Activated CD4-positive, alpha-beta memory T cell treated with anti-CD3 and anti-CD28 coated beads for 36 hours (primary cell): Measurements from ENCODE around the gene CNIH3. TPM values are rescaled to one million over a fixed set of nuclear protein-coding genes. Genes with fewer than 3 reads are reported as not detected.

ENCODE experiments used
- CTCF ChIA-PET: fragments of 350-600 bp; sonication (Branson Sonifier 250); formaldehyde crosslinking; loops from one replicate; lab custom pipeline; 2021; ENCODE audit warnings: antibody characterized with exemption, inconsistent platforms; lab: Charles Lee
- POLR2A ChIA-PET: fragments of 350-600 bp; sonication (Branson Sonifier 250); formaldehyde crosslinking; loops from one replicate; lab custom pipeline; 2021; ENCODE audit warnings: antibody characterized with exemption; lab: Charles Lee
- DNase-seq: peaks from one replicate; pipeline ENCODE4 v3.0.0-alpha.2; 2020
- H3K27ac Mint-ChIP-seq: one replicate; pipeline ENCODE4 v1.8.0; 2021; ENCODE audit warnings: mixed read lengths
- H3K27me3 Mint-ChIP-seq: one replicate; pipeline ENCODE4 v1.8.0; 2021; ENCODE audit warnings: mixed read lengths
- H3K36me3 Mint-ChIP-seq: one replicate; pipeline ENCODE4 v1.8.0; 2021; ENCODE audit warnings: mixed read lengths
- H3K4me1 Mint-ChIP-seq: one replicate; pipeline ENCODE4 v1.8.0; 2021; ENCODE audit warnings: low read depth, mixed read lengths
- H3K4me3 Mint-ChIP-seq: one replicate; pipeline ENCODE4 v1.8.0; 2021; ENCODE audit warnings: mild to moderate bottlenecking, mixed read lengths
- H3K9me3 Mint-ChIP-seq: one replicate; pipeline ENCODE4 v1.8.0; 2021; ENCODE audit warnings: mixed read lengths
- intact Hi-C: fragments of 100-400 bp; cut with micrococcal nuclease; formaldehyde crosslinking; loops from one replicate; pipeline ENCODE4 v1.15.1; 2023
- total RNA-seq, 2 experiments: library from RNA; stranded (reverse); gene quantifications; one replicate each; pipeline ENCODE4 v1.2.3, GENCODE V29; 2021

Gene CNIH3
- total RNA-seq, 2 experiments from 2014 or later: 0.63 to 1.00 TPM

- Mint-ChIP-seq H3K27me3 (no peaks in the 10 kb centered on the region), H3K9me3 (no peaks in the 10 kb centered on the region), H3K27ac (no peak overlapping the region), H3K4me3 (no peak overlapping the region), H3K36me3 (no peaks in the 10 kb centered on the region), H3K4me1 (peaks cover 16% of the 10 kb centered on the region)
- intact Hi-C loops: no loop called here
- ChIA-PET CTCF (no interaction called here), POLR2A (no interaction called here)
- DNase-seq: no peak
These were observed 163.4 kb downstream of the CNIH3 start for GRCh38 chr1:224779536-224779935.

DNA sequence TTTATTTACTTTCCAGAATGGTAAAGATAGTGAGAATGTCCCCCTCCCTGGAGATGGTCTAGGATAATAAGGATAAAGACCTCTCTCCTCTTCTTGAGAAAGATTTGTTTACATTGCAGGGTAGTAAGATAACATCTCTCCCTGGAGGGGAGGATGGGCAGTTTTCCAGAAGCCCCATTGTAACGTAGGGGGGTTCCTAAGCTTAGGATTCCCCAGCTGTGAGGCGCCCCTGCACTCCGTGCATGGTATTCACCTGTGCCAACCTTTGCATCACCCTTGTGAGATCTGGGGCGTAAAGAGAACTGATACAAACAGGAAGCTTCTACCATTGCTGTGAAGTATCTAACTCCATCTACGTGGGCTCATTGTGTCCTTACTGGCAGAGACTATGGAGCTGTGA is 164.6 kb downstream of the CNIH3 start:
- ChIA-PET CTCF (no interaction called here), POLR2A (no interaction called here)
- H3K27me3 Mint-ChIP-seq: no peaks in the 10 kb centered on the region
- H3K27ac Mint-ChIP-seq: no peak overlapping the region
- no peaks in the 10 kb centered on the region for H3K9me3 Mint-ChIP-seq
- no peaks in the 10 kb centered on the region for H3K36me3 Mint-ChIP-seq
- H3K4me1 Mint-ChIP-seq: peaks cover 19% of the 10 kb centered on the region
- no peak for DNase-seq
- no peak overlapping the region for H3K4me3 Mint-ChIP-seq
- intact Hi-C loops: no loop called here

GRCh38 chr1:224781800-224782199 is 165.7 kb downstream of the CNIH3 start:
- H3K9me3 Mint-ChIP-seq: no peaks in the 10 kb centered on the region
- POLR2A ChIA-PET: no interaction called here

GRCh38 chr1:224782281-224783000 is 166.3 kb downstream of the CNIH3 start:
- H3K4me3 Mint-ChIP-seq: no peak overlapping the region
- H3K27me3 Mint-ChIP-seq: no peaks in the 10 kb centered on the region
- POLR2A ChIA-PET: no interaction called here
- H3K4me1 Mint-ChIP-seq: peaks cover 19% of the 10 kb centered on the region
- H3K36me3 Mint-ChIP-seq: no peaks in the 10 kb centered on the region
- no peaks in the 10 kb centered on the region for H3K9me3 Mint-ChIP-seq
- DNase-seq: no peak
- H3K27ac Mint-ChIP-seq: no peak overlapping the region
- intact Hi-C loops: no loop called here
- CTCF ChIA-PET: no interaction called here

More at GRCh38 chr1:224781800-224782199, 165.7 kb downstream of the CNIH3 start:
- Mint-ChIP-seq H3K36me3 (no peaks in the 10 kb centered on the region), H3K27ac (no peak overlapping the region), H3K27me3 (no peaks in the 10 kb centered on the region), H3K4me3 (no peak overlapping the region), H3K4me1 (peaks cover 19% of the 10 kb centered on the region)
- CTCF ChIA-PET: no interaction called here
- no peak for DNase-seq
- intact Hi-C loops: no loop called here

DNA sequence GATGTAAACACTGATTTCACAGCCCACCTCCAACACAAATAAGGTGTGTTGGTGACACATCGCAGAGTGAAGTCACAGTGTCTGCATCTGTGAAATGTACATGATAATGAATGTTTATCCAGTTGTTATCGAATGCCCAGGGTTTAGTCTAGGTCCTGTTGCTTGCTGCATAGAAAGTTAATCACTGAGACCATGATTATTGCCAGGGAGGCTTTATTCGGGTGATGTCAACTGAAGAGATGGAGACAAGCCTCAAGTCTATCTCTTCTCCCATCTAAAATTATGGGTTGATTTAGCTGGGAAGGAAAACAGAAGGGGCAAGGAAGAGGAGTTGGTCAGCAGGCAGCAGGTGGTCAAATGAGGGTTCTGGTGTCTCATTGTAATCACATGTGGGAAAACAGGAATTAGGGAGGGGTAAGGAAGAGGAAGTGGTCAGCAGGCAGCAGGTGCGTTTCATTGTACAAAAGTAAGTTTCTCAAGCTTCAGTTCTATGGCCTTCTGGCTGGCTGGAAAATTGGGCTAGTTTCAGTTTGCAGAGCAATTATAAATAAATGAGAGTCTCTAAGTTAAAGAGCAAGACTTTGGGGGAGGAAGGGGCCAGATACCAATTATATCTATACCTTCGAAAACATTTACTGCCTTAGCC is 167.0 kb downstream of the CNIH3 start:
- POLR2A ChIA-PET: no interaction called here
- Mint-ChIP-seq H3K27ac (no peak overlapping the region), H3K9me3 (no peaks in the 10 kb centered on the region), H3K36me3 (no peaks in the 10 kb centered on the region), H3K4me3 (no peak overlapping the region), H3K4me1 (peaks cover 19% of the 10 kb centered on the region), H3K27me3 (no peaks in the 10 kb centered on the region)
- intact Hi-C loops: no loop called here
- DNase-seq: no peak
- CTCF ChIA-PET: no interaction called here

GRCh38 chr1:224784265-224785039 is 168.3 kb downstream of the CNIH3 start:
- ChIA-PET CTCF (no interaction called here), POLR2A (no interaction called here)
- intact Hi-C loops: no loop called here
- no peak for DNase-seq
- no peak overlapping the region for H3K4me3 Mint-ChIP-seq
- H3K27me3 Mint-ChIP-seq: no peaks in the 10 kb centered on the region
- H3K4me1 Mint-ChIP-seq: peaks cover 19% of the 10 kb centered on the region
- no peak overlapping the region for H3K27ac Mint-ChIP-seq
- no peaks in the 10 kb centered on the region for H3K9me3 Mint-ChIP-seq
- no peaks in the 10 kb centered on the region for H3K36me3 Mint-ChIP-seq

GRCh38 chr1:224785040-224785328 is 168.9 kb downstream of the CNIH3 start:
- ChIA-PET CTCF (no interaction called here), POLR2A (no interaction called here)
- H3K9me3 Mint-ChIP-seq: no peaks in the 10 kb centered on the region

GRCh38 chr1:224785622-224786021 is 169.5 kb downstream of the CNIH3 start:
- H3K36me3 Mint-ChIP-seq: no peaks in the 10 kb centered on the region
- H3K27ac Mint-ChIP-seq: no peak overlapping the region
- POLR2A ChIA-PET: no interaction called here
- no peaks in the 10 kb centered on the region for H3K9me3 Mint-ChIP-seq
- peaks cover 19% of the 10 kb centered on the region for H3K4me1 Mint-ChIP-seq
- no peak overlapping the region for H3K4me3 Mint-ChIP-seq
- intact Hi-C loops: no loop called here
- no peak for DNase-seq
- CTCF ChIA-PET: no interaction called here
- no peaks in the 10 kb centered on the region for H3K27me3 Mint-ChIP-seq

More at GRCh38 chr1:224785040-224785328, 168.9 kb downstream of the CNIH3 start:
- Mint-ChIP-seq H3K27ac (no peak overlapping the region), H3K27me3 (no peaks in the 10 kb centered on the region), H3K36me3 (no peaks in the 10 kb centered on the region), H3K4me3 (no peak overlapping the region), H3K4me1 (peaks cover 19% of the 10 kb centered on the region)
- intact Hi-C loops: no loop called here
- no peak for DNase-seq

DNA sequence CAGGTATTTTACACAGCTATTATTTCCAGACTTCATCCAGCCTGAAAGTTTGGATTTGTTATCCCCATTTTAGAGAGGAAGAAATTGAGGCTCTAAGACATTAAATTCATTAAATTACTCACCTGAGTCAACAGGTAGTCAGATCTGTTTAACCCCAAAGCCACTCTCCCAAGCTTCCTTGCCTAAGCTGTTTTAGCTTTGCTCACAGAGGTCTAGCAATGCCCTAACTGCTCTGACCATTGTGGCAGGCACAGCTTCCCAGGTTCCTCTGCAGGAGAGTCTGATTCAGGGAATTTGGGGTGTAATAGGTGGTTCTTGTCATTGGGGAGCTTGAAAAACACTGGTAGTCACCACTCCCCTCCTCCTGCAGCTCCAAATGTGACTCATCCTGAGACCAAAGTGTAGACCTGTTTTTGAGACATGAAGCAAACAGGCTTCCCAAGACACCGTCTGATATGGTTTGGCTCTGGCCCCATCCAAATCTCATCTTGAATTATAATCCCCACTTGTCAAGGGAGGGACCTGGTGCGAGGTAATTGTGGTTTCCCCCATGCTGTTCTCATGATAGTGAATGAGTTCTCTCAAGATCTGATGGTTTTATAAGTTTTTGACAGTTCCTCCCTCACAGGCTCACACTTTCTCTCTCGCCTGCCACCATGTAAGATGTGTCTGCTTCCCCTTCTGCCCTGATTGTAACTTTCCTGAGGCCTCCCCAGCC is 170.6 kb downstream of the CNIH3 start:
- Mint-ChIP-seq H3K27ac (no peak overlapping the region), H3K9me3 (no peaks in the 10 kb centered on the region), H3K4me3 (no peak overlapping the region), H3K36me3 (no peaks in the 10 kb centered on the region), H3K27me3 (no peaks in the 10 kb centered on the region), H3K4me1 (peaks cover 19% of the 10 kb centered on the region)
- CTCF ChIA-PET: no interaction called here
- intact Hi-C loops: no loop called here
- POLR2A ChIA-PET: no interaction called here
- DNase-seq: no peak

DNA sequence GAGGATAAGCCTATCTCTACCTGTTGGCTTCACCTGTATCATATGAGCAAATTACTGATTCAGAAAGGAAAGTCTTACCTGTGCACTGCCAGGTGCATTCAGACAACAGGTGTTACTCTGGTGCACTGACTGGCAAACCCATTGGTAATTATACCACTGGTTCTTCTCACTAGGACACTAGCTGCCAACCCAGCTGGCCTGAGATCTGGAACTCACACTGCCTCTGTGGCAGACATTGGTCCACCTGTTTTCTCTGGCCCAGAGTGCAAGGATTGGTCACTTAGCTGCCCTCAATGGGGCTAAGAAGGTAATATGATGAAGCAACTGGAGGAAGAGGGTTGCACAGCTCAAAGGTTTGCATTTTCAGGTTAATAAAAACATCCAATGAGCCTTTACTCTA is 173.2 kb downstream of the CNIH3 start:
- intact Hi-C loops: no loop called here
- H3K4me3 Mint-ChIP-seq: no peak overlapping the region
- H3K36me3 Mint-ChIP-seq: no peaks in the 10 kb centered on the region
- no peaks in the 10 kb centered on the region for H3K27me3 Mint-ChIP-seq
- no peak overlapping the region for H3K27ac Mint-ChIP-seq
- peaks cover 5% of the 10 kb centered on the region for H3K4me1 Mint-ChIP-seq
- ChIA-PET POLR2A (no interaction called here), CTCF (interaction anchor here (0.6 to 1.6 kb wide), 2 partner anchors 62 to 1018 kb away, joined by 4 read pairs; no protein-coding TSS in a partner anchor)
- H3K9me3 Mint-ChIP-seq: no peaks in the 10 kb centered on the region
- no peak for DNase-seq
